AG04449 (cell line): ENCODE results near the gene C11orf97.

ENCODE experiments used
- CTCF ChIA-PET: fragments of 350-600 bp; formaldehyde crosslinking; extraction: SDS; loops from one replicate; lab custom pipeline; 2021; ENCODE audit warnings: antibody characterized with exemption; lab: Yijun Ruan, JAX
- POLR2A ChIA-PET: fragments of 400-600, 350-600 bp; formaldehyde crosslinking; extraction: SDS; loops from one replicate; lab custom pipeline; 2020; ENCODE audit warnings: antibody characterized with exemption, inconsistent platforms; lab: Yijun Ruan, JAX
- DNase-seq: peaks from one replicate; pipeline ENCODE4 v3.0.0-alpha.2; 2010; ENCODE audit warnings: low read depth, low spot score
- H3K4me3 ChIP-seq: 2 replicates; pipeline ENCODE4 v1.5.1; 2011; ENCODE audit warnings: low read depth, mild to moderate bottlenecking, control low read depth, low read length
- TF ChIP-seq, protein P1 (sequence below): IDR thresholded peaks from one replicate; pipeline ENCODE4 v1.5.1; 2011; ENCODE audit warnings: mild to moderate bottlenecking, moderate library complexity, low read length, control low read depth, inconsistent platforms; ENCODE audit not compliant: insufficient read depth; ENCODE audit errors: missing control alignments

C11orf97 gene

DNA sequence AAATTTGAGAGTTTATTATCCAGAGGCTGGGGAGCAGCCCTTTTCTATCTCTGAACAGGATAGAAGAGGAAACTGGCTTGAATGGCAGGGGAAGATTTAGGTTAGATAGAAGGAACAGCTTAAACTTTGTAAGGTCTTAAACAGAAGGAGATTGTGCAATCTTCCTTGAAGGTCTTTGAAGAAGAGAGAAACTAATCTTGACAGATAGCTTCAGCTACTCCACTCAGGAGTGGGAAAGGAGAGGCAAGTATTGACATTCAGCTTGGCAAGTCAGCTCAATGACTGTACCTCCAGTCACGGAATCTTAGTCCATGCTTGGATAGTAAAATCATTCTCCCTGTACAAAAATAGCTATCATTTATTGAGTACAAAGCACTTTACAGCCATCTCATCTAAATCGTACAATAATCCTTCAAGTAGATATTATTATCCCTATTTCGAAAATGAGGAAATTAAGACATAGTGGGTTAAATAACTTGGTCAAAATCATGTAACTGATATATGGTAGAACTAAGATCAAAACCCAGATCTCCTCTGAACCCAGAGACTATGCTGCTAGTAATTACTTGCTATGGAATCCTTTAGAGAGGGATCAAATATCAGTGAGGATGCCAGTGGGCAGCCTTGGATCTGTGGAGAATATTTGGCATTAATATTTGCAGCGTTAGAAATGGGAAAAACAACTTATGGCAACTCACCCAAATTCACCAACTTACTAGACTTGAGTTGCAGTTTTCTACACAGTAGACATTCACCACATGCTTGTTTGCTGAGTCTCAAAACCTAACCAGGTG is 14.6 kb downstream of the C11orf97 start:
- ChIA-PET CTCF (interaction anchor here (1.3 to 13.7 kb wide), 6 partner anchors 9 to 78 kb away, joined by 3 to 270 read pairs (median 5); no protein-coding TSS in a partner anchor), POLR2A (interaction anchor here (0.5 to 0.6 kb wide), 2 partner anchors 398 to 712 kb away, joined by 3 read pairs; partner anchors contain the start of gene PANX1)
- DNase-seq = no peak
- no peak overlapping the region for H3K4me3 ChIP-seq
- TF ChIP-seq, protein P1, sequence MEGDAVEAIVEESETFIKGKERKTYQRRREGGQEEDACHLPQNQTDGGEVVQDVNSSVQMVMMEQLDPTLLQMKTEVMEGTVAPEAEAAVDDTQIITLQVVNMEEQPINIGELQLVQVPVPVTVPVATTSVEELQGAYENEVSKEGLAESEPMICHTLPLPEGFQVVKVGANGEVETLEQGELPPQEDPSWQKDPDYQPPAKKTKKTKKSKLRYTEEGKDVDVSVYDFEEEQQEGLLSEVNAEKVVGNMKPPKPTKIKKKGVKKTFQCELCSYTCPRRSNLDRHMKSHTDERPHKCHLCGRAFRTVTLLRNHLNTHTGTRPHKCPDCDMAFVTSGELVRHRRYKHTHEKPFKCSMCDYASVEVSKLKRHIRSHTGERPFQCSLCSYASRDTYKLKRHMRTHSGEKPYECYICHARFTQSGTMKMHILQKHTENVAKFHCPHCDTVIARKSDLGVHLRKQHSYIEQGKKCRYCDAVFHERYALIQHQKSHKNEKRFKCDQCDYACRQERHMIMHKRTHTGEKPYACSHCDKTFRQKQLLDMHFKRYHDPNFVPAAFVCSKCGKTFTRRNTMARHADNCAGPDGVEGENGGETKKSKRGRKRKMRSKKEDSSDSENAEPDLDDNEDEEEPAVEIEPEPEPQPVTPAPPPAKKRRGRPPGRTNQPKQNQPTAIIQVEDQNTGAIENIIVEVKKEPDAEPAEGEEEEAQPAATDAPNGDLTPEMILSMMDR = no peak

DNA sequence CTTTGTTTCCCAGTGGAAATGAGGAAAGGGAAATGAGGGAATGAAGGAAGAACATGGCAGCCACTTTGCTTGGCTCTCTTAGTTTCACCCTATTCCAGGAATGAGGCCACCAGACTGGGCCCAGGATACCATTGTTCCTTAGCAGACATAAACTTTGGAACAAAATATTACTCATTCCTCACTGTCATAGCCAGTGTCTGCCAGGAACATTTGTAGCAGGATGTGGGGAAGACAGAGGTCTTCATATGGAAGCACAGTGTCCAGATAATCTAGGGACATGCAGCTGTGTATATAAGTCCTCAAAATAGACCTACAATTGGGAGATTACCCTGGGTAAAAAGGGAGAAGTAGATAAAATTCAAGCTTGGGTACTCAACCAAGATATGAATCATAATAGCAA is 16.3 kb downstream of the C11orf97 start:
- ChIA-PET POLR2A (no interaction called here), CTCF (interaction anchor here (2.3 kb wide), 1 partner anchor 75 kb away, joined by 8 read pairs; no protein-coding TSS in a partner anchor)
- no peak overlapping the region for H3K4me3 ChIP-seq
- DNase-seq = no peak
- TF ChIP-seq, protein P1 = no peak

DNA sequence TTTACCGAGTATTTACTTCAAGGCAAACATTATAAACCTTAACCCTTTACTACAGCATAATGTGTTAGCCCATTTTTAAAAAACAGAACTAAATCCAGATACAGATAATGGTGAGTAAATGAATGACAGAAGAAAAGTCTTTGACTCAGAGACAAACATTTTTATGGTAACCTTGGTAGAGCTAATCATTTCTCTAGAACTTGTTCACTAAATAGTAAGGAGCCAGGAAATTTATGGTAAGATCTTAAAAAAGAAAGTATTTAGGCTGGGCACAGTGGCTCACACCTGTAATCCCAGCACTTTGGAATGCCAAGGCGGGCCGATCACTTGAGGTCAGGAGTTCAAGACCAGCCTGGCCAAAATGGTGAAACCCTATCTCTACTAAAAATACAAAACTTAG is 19.9 kb downstream of the C11orf97 start:
- CTCF ChIA-PET = interaction anchor here (4.5 to 4.7 kb wide), 2 partner anchors 12 to 71 kb away, joined by 24 to 39 read pairs; no protein-coding TSS in a partner anchor
- TF ChIP-seq, protein P1 = no peak
- POLR2A ChIA-PET = no interaction called here
- H3K4me3 ChIP-seq = no peak overlapping the region
- no peak for DNase-seq

DNA sequence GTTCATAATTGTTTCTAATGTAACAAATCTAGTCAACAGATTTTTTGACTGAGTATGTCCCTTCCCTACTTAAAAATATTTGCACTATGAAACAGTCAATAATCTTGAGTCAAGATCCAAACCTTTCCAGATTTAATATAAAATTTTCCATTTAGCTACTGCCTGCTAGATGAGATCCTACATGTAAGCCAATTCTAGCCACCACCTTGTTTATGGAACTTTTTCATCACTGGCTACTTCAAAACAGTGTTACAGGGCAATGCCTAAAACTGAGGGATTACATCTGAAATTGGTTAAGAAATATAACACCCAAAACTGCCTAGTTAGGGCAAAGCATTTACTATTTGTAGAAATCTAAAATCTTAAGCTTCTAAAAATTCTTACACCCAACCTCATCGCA is 20.9 kb downstream of the C11orf97 start:
- DNase-seq = no peak
- TF ChIP-seq, protein P1 = no peak
- CTCF ChIA-PET = interaction anchor here (0.7 to 4.7 kb wide), 6 partner anchors 10 to 638 kb away, joined by 3 to 39 read pairs (median 4); no protein-coding TSS in a partner anchor
- H3K4me3 ChIP-seq = no peak overlapping the region
- POLR2A ChIA-PET = no interaction called here

DNA sequence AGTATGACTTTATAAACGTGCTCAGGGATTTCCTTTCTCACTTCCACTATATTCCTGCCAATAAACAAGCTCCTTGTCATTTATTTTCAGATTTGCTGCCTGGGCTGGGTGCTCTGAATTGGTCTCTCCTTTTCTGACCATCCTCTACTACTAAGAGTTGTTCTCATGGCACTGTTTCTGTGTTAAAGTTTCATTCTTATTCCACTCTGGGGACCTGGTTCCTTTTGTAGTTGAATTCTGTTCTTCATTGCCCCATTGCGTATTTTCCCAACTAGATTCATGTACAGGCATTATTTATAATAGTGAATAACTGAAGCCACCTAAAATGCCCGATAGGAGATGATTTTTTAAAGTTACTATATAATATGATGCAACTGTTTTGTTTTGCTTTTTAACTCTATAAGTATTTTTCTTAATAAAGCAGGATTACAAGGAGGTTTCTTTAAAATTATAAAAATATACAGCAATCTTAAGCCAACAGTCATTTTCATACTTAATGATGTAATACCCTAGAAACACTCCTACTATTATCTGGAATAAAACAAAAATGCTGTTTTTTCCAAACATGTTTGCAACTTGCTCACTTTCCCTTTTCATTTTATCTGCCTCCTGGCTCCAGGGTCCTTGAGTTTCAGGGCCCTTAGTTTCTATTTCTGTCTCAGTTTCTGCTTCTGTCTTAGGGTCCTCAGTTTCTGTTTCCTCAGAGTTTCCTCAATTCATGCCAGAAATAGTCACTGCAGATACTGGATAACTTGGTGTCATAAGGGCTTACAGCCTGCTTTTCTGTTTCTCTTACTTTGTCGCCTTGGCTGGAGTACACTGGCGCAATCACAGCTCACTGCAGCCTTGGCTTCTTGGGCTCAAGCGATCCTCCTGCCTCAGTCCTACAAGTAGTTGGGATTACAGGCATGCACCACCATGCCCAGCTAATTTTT is 21.7 kb downstream of the C11orf97 start:
- no peak for DNase-seq
- CTCF ChIA-PET = interaction anchor here (1.0 to 4.7 kb wide), 6 partner anchors 11 to 70 kb away, joined by 3 to 39 read pairs (median 14); no protein-coding TSS in a partner anchor
- TF ChIP-seq, protein P1 = no peak
- no peak overlapping the region for H3K4me3 ChIP-seq
- POLR2A ChIA-PET = no interaction called here

DNA sequence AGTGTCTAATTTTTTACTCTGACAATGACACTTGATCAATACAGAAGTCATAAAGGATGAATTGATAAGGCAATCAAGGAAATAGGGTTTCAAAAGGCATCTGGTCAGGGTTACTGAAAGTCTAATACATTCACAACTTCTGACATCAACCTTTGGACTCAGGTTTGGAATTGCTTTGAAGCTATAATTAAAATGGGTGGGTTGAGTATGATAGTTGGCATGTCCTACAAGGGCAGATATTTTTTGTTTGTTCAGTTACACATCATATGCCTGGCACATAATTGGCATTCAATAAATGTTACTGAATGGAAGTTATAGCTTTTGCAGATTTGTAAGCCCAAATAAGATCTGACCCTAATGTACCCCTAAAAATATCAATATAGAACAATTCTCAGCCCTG is 24.1 kb downstream of the C11orf97 start:
- TF ChIP-seq, protein P1 = no peak
- no peak for DNase-seq
- CTCF ChIA-PET = interaction anchor here (0.8 to 3.1 kb wide), 7 partner anchors 10 to 32 kb away, joined by 3 to 23 read pairs (median 3); no protein-coding TSS in a partner anchor
- POLR2A ChIA-PET = no interaction called here
- no peak overlapping the region for H3K4me3 ChIP-seq
